Spleen (tissue), 11 donors: ENCODE data around the gene SLC26A11. TPM values are rescaled to one million over a fixed set of nuclear protein-coding genes. Genes with fewer than 3 reads are reported as not detected.

Experiments used
- DNase-seq: peaks from one replicate; pipeline ENCODE4 v3.0.0-alpha.2; 2020
- H3K27ac ChIP-seq, 8 donors: fragments of 200-600 bp; sonication (generic) in 7 of 8; 1 replicate in 4 of 8; 2 replicates in 4 of 8; pipeline versions ENCODE4 v1.5.0 to v1.8.0; 2016 to 2021; ENCODE audit warnings: inconsistent platforms in 4 of 8, mild to moderate bottlenecking in 4 of 8, moderate library complexity in 1 of 8
- H3K27me3 ChIP-seq, 7 donors: fragments of 200-600 bp; sonication (generic) in 6 of 7; replicated peaks in 1 of 7; 1 replicate in 4 of 7; 2 replicates in 3 of 7; pipeline versions ENCODE4 v1.5.0 to v1.8.0; 2016 to 2021; ENCODE audit warnings: inconsistent platforms in 3 of 7, mild to moderate bottlenecking in 1 of 7
- H3K36me3 ChIP-seq, 6 donors: fragments of 200-600 bp; sonication (generic) in 5 of 6; 1 replicate in 4 of 6; 2 replicates in 2 of 6; pipeline versions ENCODE4 v1.5.0 to v1.8.0; 2016 to 2021; ENCODE audit warnings: inconsistent platforms in 2 of 6
- H3K4me1 ChIP-seq, 6 donors: fragments of 200-600 bp; sonication (generic) in 5 of 6; 1 replicate in 3 of 6; 2 replicates in 3 of 6; pipeline versions ENCODE4 v1.5.0 to v1.8.0; 2016 to 2021; ENCODE audit warnings: inconsistent platforms in 3 of 6
- H3K4me3 ChIP-seq, 8 donors: fragments of 200-600 bp; sonication (generic) in 7 of 8; 1 replicate in 4 of 8; 2 replicates in 4 of 8; pipeline versions ENCODE4 v1.5.0 to v1.8.0; 2016 to 2021; ENCODE audit warnings: inconsistent platforms in 4 of 8, mild to moderate bottlenecking in 4 of 8, moderate library complexity in 2 of 8
- H3K9me3 ChIP-seq, 8 donors: fragments of 200-600 bp; sonication (generic) in 7 of 8; 1 replicate in 4 of 8; 2 replicates in 4 of 8; pipeline versions ENCODE4 v1.5.0 to v1.8.0; 2016 to 2021; ENCODE audit warnings: inconsistent platforms in 4 of 8
- POLR2A ChIP-seq, 3 donors: fragments of 450-650 bp; IDR thresholded peaks; one replicate each; pipeline ENCODE4 v1.5.1; 2017; ENCODE audit warnings: antibody characterized with exemption in 3 of 3, mild to moderate bottlenecking in 1 of 3
- POLR2AphosphoS5 ChIP-seq, 3 donors: sonication (generic); formaldehyde crosslinking; IDR thresholded peaks; one replicate each; pipeline ENCODE4 v1.5.1; 2017; ENCODE audit warnings: antibody characterized with exemption in 3 of 3
- WGBS, 5 donors: extraction: QIAGEN DNeasy Blood & Tissue Kit in 3 of 5; methylation state at CpG; one replicate each; pipeline versions ENCODE4 v1.1.5 to v1.1.7; 2013 to 2018; 5-methylcytosine and 5-hydroxymethylcytosine counted together
- intact Hi-C: fragments of 100-400 bp; cut with DNase I; formaldehyde crosslinking; loops from one replicate; pipeline ENCODE4 v1.15.0; 2023; ENCODE audit warnings: low total_unique reads
- polyA plus RNA-seq, 3 donors: library from polyadenylated mRNA; stranded (reverse); fragments of 200-250 nt; gene quantifications; one replicate each; pipeline ENCODE4 v1.2.1, GENCODE V29; 2013
- total RNA-seq, 7 donors: library from RNA; depleted of rRNA in 3 of 7; stranded (reverse); fragments of >200 nt in 3 of 7; fragmentation: NEBNext Ultra II Directional in 4 of 7; extraction: Animal tissue kit (Norgen Biotek cat#: 25700) in 4 of 7; gene quantifications; one replicate each; pipeline versions ENCODE4 v1.1.0 to v1.2.1, GENCODE V29; 2016 to 2021
- TF ChIP-seq, protein P1 (sequence below), 11 experiments: fragments of 200-600 bp in 7 of 11; fragments of 450-650 bp in 4 of 11; sonication (generic) in 4 of 11; IDR thresholded peaks in 8 of 11; conservative IDR thresholded peaks in 3 of 11; 1 replicate in 7 of 11; 2 replicates in 4 of 11; pipeline versions ENCODE4 v1.4.0 to v1.8.0; 2016 to 2021; ENCODE audit warnings: antibody characterized with exemption in 11 of 11, inconsistent platforms in 4 of 11, mild to moderate bottlenecking in 1 of 11
- donor health status: healthy with polysubstance abuse.
- donor health status: DM: no; HTN: no; CAD: no; lungs with moderate emphysema.
- donor health status: DM: no; HTN: no; CAD: no.
- donor health status: Bipolar disorder and iron deficiency.
- donor health status: healthy.
- donor health status: DM: no; HTN: no; CAD: no.
- donor health status: DM: yes; HTN: yes; CAD: no.

SLC26A11 gene
- total and polyA plus RNA-seq, 10 donors = 6.8 to 39.7 (median 30.5) TPM

DNA sequence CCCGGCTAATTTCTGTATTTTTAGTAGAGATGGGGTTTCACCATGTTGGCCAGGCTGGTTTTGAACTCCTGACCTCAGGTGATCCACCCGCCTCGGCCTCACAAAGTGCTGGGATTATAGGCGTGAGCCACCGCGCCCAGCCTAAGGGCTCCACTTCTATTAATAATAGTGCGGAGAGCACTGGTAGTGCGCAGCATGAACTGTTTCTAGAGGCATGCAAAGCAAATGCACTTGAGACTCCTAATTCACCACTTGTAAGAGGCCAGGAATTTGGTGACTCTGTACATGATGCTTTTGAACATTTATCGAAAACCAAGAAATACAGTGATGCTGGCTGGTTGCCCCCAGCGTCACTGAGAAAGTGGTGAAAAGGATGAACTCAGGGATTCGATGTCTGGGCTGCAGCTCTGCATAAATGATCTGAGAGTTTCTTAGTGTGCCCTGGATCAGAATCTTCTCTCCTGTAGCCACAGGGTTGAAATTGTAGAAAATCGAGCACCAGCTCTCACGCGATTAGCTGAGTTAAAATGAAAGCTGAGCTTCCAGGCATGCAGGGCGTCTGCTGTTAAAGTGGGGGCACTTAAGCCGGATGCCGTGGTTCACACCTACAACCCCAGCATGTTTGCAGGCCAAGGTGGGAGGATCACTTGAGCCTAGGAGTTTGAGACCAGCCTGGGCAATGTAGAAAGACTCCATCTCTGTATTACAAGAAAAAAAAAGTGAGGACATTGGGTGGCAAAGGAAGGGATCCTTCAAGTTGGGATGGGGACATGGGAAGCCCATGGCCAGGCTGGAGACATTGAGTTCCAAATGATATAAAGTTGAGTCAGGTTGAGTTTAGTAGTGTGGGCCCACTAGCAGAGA, 45.2 kb downstream of the SLC26A11 start:
- Histone ChIP-seq H3K4me3 (peak overlapping the region in 7 of 8 donors; percentile 75 to 95 (median 89)), H3K9me3 (no peaks in the 10 kb centered on the region), H3K27ac (peak overlapping the region in 7 of 8 donors; percentile 16 to 100 (median 99)), H3K4me1 (peaks cover 32 to 94% (median 76%) of the 10 kb centered on the region in 6 donors), H3K36me3 (peaks cover 3 to 62% (median 36%) of the 10 kb centered on the region in 6 donors), H3K27me3 (no peaks in the 10 kb centered on the region)
- no peak for DNase-seq
- intact Hi-C loops = no loop called here
- TF ChIP-seq POLR2AphosphoS5 (IDR thresholded peaks at IDR 0.05) = peak in 2 of 3 donors; percentile 47 to 58
- TF ChIP-seq, protein P1, sequence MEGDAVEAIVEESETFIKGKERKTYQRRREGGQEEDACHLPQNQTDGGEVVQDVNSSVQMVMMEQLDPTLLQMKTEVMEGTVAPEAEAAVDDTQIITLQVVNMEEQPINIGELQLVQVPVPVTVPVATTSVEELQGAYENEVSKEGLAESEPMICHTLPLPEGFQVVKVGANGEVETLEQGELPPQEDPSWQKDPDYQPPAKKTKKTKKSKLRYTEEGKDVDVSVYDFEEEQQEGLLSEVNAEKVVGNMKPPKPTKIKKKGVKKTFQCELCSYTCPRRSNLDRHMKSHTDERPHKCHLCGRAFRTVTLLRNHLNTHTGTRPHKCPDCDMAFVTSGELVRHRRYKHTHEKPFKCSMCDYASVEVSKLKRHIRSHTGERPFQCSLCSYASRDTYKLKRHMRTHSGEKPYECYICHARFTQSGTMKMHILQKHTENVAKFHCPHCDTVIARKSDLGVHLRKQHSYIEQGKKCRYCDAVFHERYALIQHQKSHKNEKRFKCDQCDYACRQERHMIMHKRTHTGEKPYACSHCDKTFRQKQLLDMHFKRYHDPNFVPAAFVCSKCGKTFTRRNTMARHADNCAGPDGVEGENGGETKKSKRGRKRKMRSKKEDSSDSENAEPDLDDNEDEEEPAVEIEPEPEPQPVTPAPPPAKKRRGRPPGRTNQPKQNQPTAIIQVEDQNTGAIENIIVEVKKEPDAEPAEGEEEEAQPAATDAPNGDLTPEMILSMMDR (IDR thresholded peaks at IDR 0.05 in 8 of 11, conservative IDR thresholded peaks at IDR 0.05 in 3 of 11) = no peak
- 64 to 87% (median 73%) methylated on average over 17 of the region's 17 CpGs for WGBS, 5 donors

DNA sequence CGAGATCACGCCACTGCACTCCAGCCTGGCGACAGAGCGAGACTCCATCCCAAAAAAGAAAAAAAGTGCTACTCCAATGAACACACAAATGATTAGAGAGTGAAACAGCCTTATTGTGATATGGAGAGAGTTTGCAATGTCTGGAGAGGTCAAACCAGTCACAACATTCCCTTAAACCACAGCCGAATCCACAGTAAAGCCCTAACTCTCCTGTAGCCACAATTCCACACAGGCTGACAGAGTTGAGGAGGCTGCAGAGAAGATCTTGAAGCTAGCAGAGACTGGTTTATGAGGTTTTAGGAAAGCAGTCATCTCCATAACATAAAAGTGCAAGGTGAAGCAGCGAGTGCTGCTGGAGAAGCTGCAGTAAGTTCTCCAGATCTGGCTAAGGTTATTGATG, 47.2 kb downstream of the SLC26A11 start:
- Histone ChIP-seq H3K4me1 (peaks cover 31 to 100% (median 71%) of the 10 kb centered on the region in 6 donors), H3K36me3 (peaks cover 3 to 82% (median 38%) of the 10 kb centered on the region in 6 donors), H3K27ac (no peak overlapping the region), H3K9me3 (no peaks in the 10 kb centered on the region), H3K27me3 (no peaks in the 10 kb centered on the region), H3K4me3 (no peak overlapping the region)
- DNase-seq = no peak
- TF ChIP-seq POLR2A (IDR thresholded peaks at IDR 0.05) (no peak), POLR2AphosphoS5 (IDR thresholded peaks at IDR 0.05) (no peak)
- TF ChIP-seq, protein P1 (IDR thresholded peaks at IDR 0.05 in 8 of 11, conservative IDR thresholded peaks at IDR 0.05 in 3 of 11) = no peak
- WGBS, 5 donors = 96 to 99% (median 97%) methylated on average over 6 of the region's 6 CpGs
- intact Hi-C loops = no loop called here

DNA sequence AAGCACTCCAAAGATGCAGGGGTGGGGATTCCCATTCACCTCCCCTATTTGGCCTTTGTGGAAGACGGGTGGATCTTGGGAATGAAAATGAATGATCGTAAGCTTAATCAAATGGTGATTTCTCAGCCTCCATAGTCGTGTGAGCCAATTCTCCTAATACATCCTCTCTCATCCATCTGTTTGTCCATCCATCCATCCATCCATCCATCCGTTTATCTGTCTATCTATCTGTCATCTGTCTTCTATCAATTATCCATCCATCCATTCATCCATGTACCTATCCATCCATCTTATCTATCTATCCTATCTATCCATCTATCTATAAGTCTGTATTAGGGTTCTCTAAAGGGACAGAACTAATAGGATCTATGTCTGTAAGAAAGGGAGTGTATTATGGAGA, 48.2 kb downstream of the SLC26A11 start:
- no peak for DNase-seq
- Histone ChIP-seq H3K27me3 (no peaks in the 10 kb centered on the region), H3K9me3 (no peaks in the 10 kb centered on the region), H3K27ac (no peak overlapping the region), H3K36me3 (peaks cover 3 to 92% (median 44%) of the 10 kb centered on the region in 6 donors), H3K4me3 (no peak overlapping the region), H3K4me1 (peaks cover 21 to 100% (median 71%) of the 10 kb centered on the region in 6 donors)
- intact Hi-C loops = no loop called here
- WGBS, 5 donors = 69 to 94% (median 84%) methylated on average over 4 of the region's 4 CpGs
- TF ChIP-seq POLR2A (IDR thresholded peaks at IDR 0.05) (no peak), POLR2AphosphoS5 (IDR thresholded peaks at IDR 0.05) (no peak)
- TF ChIP-seq, protein P1 (IDR thresholded peaks at IDR 0.05 in 8 of 11, conservative IDR thresholded peaks at IDR 0.05 in 3 of 11) = no peak

DNA sequence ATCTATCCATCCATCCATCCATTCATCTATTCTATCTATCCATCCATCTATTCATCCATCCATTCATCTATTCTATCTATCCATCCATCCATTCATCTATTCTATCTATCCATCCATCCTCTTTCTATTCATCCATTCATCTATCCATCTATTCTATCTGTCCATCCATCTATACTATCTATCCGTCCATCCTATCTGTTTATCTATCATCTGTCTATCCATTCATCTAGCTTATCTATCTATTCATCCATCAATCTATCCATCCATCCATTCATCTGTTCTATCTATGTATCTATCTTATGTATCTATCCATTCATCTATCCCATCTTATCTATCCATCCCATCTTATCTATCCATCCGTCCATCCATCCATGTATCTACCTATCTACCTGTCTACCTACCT, 49.2 kb downstream of the SLC26A11 start:
- no peaks in the 10 kb centered on the region for H3K9me3 ChIP-seq
- H3K27ac ChIP-seq = peak overlapping the region in 1 of 8 donors; percentile 36
- no peaks in the 10 kb centered on the region for H3K27me3 ChIP-seq
- DNase-seq = no peak
- no peak overlapping the region for H3K4me3 ChIP-seq
- intact Hi-C loops = no loop called here
- peaks cover 21 to 99% (median 70%) of the 10 kb centered on the region in 6 donors for H3K4me1 ChIP-seq
- TF ChIP-seq, protein P1 (IDR thresholded peaks at IDR 0.05 in 8 of 11, conservative IDR thresholded peaks at IDR 0.05 in 3 of 11) = no peak
- TF ChIP-seq POLR2AphosphoS5 (IDR thresholded peaks at IDR 0.05) = no peak
- no peak for TF ChIP-seq POLR2A (IDR thresholded peaks at IDR 0.05)
- 53 to 94% (median 91%) methylated on average over 2 of the region's 2 CpGs for WGBS, 5 donors
- H3K36me3 ChIP-seq = peaks cover 3 to 100% (median 51%) of the 10 kb centered on the region in 6 donors
